Measurements from ENCODE around the gene GRK3.
"Not testable (repeated sequence)": the region's sequence is repeated elsewhere in the genome, so short reads cannot be mapped to it uniquely, and the experiment has no call there.

GRK3 gene

DNA sequence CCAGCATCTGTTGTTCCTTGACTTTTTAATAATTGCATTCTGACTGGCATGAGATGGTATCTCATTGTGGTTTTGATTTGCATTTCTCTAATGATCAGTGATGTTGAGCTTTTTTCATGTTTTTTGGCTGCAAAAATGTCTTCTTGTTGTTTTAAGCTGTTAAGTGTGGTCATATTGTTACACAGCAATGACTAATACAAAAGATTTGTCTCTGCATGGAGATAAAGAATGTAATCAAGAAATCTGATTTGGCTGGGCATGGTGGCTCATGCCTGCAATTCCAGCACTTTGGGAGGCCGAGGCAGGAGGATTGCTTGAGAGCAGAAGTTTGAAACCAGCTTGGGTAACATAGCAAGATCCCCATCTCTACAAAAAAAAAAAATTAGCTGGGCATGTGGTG, 12.1 kb upstream of the GRK3 start:
- not testable (repeated sequence) for DNase-seq

DNA sequence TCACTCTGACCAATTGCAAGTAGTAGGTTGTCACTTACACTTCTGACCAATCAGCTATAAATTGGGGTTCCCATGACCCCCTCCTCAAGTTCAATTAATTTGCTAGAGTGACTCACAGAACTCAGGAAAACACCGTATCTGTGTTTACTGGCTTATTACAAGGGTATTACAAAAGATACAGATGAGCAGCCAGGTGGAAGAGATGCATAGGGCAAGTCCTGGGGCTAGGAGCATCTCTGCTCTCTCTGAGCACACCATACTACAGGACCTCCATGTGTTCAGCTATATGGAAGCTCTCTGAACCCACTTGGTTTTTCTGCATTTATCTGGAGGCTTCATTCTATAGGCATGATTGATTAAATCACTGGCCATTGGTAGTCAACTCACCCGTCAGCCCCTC, 11.3 kb upstream of the GRK3 start:
- no peak for DNase-seq

DNA sequence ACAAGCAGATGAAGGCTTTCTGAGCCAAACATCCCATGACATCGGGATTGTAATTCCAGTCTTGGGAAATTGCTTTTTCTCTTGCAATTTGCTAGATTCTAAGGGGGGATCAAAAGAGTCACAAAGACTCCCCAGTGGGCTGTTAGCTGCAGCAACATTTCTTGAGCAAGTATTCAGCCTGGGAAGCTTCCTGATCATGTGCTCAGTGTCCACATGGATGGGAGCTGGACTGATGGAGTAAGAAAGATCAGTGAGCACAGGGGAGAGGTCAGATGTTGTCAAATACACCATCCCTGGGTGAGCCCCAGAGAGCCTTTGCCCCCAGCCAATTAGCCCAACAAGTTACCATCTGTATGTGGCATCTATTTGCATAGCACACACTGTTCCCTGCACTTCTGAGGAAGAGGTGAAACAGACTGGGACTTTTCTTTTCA, 10.2 kb upstream of the GRK3 start:
- no peak for DNase-seq

DNA sequence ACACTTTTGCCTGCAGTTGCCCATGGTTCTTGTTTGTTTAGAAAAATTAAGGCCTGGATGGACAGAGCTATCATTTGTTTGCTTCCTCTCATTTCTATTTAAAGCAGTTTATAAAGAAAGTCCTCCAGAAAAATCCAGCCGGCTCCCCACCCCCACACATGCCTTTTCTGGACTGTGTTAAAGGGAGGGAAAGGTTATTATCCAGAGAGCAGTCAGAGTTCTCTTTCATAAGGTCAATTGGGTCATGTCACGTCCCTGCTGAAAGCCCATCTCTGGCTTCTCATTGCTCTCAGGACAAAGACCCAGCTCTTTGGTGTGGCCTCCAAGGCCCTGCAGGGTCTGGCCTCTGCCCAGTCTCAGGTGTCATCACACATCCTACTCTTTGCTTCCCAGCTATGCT, 9.8 kb upstream of the GRK3 start:
- DNase-seq, result no peak

DNA sequence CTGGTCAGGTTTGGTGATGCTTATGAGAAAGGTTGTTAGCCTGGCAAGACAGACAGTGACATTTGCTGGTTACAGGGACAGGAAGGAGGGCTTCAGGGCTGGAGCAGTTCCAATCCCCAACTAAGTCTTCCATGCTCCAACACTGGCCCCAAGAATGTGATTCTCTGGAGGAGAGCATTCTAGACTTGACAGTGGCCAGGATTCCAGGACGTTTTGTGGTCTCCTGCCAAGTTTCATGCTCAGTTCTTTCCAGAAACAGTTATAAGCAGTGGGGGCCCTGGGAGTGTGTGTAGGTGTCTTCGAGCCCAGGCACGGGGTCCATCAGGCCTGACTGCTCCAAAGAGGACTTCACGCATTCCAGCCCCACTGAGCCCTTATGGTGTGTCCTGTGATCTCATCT, 8.9 kb upstream of the GRK3 start:
- DNase-seq, result no peak

DNA sequence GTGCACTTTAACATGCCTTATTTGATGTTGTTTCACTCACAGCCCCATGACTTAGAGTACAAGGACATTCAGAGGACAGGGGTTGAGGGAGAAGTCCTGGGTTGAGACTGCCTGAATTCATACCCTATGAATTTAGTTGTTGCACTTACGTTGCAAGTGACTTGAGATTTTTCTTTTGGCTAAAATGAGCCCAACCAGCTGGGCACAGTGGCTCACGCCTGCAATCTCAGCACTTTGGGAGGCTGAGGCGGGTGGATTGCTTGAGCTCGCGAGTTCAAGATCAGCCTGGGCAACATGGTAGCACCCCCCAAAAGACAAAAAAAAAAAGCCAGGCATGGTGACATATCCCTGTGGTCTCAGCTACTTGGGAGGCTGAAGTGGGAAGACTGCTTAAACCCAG, 7.3 kb upstream of the GRK3 start:
- no peak for DNase-seq

DNA sequence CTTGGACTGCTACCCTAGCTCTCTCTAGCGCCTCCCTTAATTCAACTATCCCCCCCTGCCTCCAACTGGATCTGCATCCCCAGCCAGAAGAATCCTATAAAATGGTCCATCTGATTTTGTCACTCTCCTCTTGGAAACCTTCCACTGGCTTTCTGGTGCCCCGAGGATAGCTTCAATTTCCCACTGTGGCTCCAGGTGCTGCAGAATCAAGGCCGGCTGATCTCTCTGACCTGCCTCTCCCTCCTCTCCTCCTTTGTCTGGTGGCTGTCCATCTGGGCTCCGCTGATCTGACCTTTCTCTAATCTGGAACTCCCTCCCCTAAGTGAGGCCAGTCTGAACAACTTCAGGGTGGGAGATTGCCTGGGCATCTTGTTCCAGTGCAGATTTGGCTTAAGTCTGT, 6.1 kb upstream of the GRK3 start:
- no peak for DNase-seq

DNA sequence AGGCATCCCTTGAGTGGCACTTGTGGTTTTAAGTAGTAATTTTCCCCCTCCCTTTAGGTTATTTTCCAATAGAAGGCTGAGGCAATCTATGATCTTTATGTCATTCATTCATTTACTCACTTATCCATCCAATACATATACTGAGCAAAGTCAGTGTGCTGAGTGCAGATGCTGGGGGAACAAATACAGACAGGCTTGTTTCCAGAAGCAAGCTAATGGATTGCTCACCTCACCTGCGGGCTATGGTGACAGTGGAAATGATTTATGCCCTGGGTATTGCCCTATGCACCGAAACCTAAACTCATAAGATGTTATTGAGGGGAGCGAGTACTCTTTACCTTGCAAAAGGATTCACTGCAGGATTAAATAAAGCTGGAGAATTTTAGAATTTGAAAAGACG, 4.6 kb upstream of the GRK3 start:
- DNase-seq, result not testable (repeated sequence)

DNA sequence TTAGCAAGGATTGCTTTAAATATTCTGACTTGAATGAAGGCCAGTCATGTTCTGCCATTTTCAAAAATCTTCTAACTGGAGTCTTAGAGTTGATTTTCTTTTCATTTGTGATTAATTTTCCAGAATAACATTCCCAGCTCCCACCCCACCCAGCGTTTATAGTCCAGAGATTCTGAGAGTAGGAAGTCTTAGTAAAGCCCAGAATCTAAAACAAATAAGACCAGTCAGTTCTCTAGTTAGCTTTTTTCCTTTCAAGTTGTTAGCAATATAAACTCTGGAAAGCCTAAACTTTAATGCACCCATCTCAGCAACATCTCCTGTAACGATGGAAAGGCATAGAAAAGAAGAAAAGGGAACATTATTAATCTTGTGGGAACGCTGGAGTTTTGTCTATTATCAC, 3.3 kb upstream of the GRK3 start:
- not testable (repeated sequence) for DNase-seq

DNA sequence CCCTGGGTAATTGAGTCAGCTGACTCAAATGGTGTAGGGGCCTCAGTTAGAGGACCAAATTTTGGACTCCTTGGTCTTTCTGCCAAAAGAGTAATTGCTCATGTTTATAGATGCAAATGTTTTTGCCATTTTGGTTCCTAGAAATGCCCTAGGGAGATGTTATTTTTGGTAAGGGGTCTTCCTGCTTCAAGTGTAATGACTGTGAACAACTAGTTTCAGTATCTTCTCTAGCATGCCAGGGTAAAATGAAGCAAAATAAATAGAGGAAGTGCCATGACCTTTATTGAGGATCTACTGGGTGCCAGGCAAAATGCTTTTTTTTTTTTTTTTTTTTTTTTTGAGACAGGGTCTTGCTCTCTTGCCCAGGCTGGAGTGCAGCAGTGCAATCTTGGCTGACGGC, 2.5 kb upstream of the GRK3 start:
- not testable (repeated sequence) for DNase-seq

DNA sequence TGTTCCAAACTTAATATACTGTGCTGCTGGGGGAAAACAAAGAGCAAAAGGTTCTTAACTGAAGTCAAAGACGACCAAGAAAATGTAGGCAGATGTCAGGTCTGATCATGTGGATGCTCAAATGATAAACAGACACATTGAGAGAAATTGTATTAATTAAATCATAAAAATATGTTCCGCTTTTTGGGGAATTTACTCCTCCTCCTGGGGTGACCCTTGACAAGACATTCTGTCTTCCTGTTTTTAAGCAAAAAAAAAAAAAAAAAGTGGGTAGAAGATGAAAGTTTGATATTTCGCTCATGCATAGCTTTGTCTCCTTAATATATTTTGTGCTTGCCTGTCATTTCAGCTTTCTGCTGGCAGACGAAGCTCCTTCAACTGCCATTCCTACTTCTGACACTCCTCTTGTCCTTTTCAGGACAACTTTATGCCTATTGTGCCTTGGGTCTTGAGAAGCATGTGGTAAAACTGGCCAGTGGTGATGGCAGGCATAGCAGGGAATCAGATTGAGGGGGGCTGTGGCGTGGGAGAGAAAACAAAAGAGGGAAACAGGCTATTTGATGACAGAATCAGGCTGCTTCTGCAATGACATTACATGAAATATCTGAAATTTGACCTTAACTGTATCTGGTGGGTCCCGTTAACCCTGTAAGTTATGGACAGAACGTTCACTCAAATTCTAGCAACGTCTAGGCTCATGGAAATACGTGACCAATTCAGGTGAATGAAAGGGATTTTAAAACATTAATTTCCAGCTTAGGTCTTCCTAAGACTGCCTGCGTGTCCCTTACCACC, 1.3 kb upstream of the GRK3 start:
- DNase-seq, result not testable (repeated sequence)

DNA sequence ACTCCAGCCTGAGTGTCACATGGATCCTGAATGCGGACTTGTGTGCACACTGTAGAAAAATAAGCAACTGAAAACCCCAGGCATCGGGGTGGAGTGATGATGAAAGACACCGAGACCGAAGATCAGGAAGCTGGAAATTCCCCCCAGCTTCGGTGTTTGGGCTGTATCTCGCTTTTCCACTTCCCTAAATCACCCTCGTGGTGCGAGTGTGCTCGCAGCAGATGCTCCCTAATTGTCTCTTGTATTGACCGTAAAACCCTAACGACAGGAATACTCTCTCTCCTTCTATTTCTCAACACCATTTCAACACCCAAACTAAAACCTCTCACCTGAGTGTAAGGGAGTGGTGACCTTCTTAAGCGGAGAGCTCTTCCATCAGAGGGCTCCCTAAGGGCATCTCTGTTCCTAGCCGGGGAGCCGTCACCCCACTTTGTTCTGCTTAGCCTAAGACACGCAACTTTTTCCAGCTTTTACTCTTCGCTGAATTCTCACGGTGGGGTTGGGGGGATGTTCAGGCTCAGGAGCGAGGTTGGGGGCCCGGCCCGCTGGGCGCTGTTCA, 635 bp upstream of the GRK3 start:
- DNase-seq, result peak; percentile 30

DNA sequence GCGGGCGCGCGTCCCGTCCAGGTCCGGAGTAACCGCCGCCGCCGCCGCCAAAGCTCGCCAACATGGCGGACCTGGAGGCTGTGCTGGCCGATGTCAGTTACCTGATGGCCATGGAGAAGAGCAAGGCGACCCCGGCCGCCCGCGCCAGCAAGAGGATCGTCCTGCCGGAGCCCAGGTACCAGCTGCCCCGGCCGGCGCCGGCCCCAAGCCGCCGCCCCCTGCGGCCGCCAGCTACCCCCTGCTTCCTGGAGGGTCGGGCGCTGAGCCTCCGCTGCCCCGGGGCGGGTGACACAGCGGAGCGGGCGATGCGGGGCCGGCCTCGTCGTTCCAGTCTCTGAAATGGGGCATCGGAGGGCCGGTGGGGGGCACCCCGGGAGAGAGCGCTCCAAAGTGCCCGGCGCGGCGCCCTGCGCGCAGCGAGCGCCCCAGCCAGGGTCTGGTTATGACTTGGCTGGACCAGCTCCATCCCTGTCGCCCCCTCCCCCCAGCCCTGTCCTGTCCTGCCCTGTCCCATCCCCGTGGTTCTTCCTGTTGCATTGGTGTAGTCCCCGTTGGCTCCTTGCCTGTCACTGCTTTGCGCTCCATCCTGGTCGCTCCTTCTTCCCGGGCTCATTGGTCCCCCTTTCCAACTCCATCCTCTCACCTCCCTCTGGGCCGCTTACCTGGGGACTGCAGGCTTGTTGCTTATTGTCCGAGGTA, 653 bp downstream of the GRK3 start:
- DNase-seq, result peak; percentile 53

DNA sequence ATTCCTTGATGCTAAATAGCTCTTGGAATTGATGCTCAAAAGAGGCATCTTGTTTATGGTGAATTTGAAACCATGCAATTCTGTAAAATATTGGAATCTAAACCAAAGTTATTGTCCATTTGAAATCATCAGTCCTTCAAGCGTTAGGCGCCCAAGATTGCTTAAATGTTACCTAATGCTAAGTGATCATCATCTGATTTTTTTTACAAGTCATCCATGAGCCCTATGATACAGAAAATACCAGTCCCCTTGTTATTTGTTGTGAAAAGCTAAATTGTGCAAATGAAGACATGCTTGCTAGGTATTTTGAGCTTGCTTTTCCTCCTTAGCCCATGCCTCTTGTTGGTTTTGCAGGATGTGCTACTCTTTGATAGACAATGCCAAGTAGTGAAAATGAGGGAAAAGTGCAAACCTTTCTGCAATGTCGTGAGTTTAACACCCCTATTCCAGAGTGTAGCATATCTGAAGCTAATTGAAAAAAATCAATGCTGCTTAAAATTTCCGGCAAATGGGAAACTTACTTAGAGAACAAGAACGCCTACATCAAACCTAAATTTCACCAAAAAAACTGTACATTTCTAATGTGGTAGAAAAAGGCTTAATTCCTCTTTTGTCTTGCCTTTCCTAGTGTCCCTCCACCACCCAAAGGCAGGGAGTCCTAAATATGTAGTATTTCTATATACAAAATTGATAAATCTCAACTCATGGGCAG, 1.9 kb downstream of the GRK3 start:
- DNase-seq, result no peak

DNA sequence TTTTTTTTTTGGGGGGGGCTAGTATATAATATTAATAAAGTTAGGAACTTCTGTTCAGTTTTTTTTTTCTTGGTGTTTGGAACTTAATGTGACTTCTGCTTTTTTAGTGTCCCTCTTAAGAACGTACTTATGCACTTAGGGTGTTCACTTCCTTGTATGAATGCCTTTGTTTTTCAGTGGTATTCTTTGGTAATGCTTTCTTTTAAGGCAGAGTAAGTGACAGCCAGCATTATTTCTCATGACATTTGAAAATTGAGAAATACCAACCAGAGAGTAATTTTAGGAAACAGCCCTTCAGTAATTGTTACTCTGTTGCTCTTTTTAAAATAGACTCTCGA, 2.4 kb downstream of the GRK3 start:
- no peak for DNase-seq

DNA sequence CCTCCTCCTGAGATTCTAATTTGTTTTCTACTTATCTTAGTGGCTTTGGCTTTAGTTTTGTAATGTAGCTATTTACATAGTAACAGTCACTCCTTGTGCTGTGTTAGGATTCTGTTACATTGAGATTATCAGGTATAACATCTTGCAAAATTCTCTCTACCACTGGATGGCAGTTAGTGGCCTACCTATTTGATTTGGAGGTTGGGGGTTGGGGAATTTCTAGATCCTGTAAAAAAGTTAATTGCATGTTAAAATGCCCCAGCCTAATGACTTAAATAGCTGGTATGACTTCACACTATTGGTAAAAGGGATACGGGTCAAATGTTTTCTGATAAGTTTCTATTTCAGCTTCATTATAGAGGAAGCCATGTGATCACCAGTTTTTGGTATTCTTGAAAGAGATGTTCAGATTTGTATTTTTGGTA, 2.8 kb downstream of the GRK3 start:
- no peak for DNase-seq

DNA sequence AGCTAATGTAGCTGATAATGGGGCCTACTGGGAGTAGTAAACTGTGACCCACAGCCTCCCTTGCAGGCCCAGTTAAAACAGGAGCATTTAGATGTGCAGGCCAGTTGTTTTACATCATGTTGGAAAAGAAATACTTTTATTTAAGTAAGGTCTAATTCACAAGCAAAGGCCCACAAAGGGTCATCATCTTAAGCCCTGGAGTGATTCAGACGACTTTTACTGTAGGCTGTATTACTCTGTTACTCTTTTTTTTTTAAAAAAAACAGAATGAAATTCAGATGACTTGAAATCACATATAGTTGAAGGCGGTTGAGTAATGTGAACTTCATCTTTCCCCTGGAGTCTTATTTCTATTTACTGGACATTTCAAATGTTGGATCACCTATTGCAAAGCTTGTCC, 3.6 kb downstream of the GRK3 start:
- DNase-seq, result not testable (repeated sequence)

DNA sequence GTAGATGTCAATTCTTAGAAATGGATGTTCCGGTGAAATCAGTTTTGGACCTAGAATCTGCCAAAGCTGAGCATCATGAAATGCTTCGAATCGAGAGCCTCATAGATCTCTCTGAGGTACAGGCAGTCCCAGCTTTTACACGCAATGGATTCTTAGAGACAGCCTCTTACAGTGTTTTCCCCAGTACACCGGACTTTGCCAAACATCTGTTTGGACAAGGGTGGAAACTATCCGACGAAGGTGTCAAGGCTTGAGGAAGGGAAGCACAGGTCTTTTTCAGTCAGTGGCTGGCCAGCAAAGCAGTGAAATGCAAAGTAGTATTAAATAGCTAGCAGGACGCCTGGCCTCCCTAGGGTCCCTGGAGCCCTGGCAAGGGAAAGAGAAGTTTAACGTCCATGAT, 4.9 kb downstream of the GRK3 start:
- DNase-seq, result no peak

DNA sequence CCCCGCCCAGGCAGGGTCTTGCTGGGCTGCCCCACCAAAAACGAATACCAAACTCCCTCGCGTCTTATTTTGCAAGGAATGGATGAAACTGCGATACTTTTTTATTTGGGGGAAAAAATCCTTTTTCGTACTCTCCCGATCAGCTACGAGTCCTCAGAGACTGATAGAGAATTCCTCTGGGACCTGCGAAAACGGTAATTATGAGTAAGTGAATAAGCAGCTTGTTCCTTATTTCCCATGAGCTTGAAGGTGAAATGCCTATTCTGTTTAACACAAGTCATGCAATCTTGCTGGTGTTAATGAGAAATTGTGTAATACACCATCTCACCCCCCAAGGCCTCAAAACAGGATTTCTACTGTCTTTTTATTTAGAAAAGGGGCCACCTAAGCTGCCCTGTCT, 5.5 kb downstream of the GRK3 start:
- no peak for DNase-seq

DNA sequence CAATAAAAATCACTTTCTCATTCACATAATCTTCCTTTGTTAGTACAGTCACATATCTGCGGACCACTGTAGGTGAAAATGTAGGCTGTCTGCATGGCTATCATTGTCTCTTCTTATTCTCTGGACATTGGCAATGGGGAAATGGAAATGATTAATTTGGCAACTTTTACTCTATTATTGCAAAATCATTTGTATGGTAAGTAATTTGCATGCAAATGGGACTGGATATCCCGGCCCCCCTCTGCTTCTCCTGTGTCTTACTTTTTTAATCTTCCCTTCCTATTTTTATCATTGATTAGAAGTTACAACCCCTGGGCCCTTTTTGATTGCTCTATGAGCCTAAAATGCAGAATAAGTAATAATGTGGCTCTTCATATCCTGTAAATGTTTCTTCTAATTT, 6.0 kb downstream of the GRK3 start:
- DNase-seq, result no peak

DNA sequence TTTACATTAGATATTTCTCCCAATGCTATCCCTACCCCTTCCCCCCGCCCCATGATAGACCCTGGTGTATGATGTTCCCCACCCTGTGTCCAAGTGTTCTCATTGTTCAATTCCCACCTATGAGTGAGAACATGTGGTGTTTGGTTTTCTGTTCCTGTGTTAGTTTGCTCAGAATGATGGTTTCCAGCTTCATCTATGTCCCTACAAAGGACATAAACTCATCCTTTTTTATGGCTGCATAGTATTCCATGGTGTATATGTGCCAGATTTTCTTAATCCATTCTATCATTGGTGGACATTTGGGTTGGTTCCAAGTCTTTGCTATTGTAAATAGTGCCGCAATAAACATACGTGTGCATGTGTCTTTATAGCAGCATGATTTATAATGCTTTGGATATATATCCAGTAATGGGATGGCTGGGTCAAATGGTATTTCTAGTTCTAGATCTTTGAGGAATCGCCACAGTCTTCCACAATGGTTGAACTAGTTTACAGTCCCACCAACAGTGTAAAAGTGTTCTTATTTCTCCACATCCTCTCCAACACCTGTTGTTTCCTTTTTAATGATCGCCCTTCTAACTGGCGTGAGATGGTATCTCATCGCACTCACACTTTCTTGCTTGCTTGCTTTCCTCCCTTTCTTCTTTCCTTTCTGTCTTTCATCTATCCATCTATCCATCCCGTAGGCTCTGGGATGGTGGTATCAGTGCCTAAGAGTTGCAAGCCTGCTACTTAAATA, 7.7 kb downstream of the GRK3 start:
- not testable (repeated sequence) for DNase-seq

DNA sequence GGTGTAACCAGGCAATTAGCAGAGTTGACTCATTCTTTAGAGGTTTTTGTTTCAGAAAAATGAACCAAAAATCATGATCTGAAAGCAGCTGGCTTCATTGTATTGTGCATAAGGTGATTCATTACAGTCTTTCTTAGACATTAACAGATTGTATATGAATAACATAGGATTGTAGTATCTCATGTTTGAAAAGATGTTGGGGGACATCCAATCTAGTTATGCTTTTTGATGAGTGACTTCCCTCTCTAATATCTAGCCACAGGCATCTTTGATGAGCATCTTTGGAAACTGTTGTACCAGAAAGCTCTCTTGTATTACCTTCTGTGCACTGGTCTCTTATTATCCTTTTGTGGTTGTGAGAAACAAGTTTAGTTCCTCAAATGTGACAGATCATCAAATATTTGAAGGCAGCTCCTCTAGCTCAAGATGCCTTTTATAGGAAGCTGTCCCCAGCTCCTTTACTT, 8.3 kb downstream of the GRK3 start:
- no peak for DNase-seq

DNA sequence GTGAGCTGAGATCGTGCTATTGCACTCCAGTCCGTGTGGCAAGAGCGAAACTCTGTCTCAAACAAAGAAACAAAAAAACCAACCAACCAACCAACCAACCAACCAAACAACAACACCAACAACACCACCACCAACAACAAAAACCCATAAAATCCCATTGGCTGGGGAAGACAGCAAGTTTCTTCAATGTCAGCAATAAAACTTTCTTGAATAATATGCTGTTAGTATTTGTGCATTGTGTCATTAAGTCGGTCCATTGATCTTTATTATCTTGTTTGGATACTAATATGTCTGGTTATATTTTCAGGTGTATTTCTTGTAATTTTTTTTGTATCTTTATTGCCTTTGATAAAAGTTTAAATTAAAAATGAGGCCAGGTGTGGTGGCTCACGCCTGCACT, 9.4 kb downstream of the GRK3 start:
- DNase-seq, result no peak
